Medulla oblongata (tissue), 1 donor: ENCODE measurements around the gene SNUPN.

Experiments used
- DNase-seq: peaks from one replicate; pipeline ENCODE4 v3.0.0-alpha.2; 2015; ENCODE audit errors: extremely low spot score

The SNUPN gene

DNA sequence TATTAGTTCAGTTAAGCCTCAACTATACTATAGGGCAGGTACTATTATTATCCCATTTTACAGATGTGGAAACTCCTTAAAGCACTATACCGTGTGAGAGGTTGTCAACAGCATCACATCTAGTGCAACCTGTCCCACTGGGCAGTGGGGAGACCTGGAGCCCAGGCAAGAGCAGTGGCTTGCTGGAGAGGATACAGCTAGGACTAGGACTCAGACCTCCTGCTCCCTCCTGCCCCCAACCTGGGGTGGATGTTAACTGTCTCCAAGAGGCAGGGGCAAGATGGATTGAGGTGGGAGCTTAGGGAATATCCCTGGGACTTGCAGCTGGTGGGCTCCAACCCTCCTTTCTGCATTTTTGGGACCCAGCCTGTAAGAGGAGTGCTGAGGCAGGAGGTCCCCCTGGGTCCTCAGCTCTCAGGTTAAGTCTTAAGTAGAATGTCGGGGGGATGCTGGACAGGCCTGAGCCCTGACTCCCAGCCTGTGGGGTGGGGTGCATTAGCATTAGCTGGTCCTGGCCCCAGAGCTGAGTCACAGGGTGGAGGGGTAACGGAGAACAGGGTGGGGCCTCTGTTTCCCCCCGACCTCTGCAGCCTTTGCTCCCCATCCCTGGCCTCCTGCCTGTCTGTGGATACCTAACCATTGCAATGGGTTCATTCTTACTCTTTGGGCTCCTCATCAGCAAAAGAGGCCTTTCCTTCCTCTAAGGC, 28.8 kb upstream of the SNUPN start:
- no peak for DNase-seq

DNA sequence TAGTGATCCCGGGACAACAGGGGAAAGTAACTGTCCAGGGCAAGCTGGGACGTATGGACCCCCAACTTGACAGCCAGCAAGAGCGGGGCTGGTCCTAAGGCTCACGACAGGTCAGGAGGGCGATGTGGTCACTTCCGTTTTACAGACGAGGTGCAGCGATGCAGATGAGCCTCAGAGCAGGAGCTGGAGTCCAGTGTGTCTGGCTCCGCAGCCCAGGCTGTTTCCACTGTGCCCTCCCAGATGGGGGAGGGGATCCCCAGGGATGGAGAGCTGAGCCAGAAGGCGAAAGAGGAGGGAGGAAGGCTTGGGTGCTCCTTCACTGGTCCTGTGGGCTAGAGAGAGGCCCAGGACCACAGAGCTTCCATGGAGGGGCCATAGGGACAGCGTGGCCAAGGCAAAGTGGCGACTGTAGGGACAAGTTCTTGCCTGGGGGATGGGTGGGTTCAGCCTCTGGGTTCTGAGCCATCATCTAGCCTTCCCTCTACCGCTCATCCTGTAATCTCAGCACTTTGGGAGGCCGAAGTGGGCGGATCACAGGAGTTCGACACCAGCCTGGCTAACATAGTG, 27.9 kb upstream of the SNUPN start:
- DNase-seq = no peak

DNA sequence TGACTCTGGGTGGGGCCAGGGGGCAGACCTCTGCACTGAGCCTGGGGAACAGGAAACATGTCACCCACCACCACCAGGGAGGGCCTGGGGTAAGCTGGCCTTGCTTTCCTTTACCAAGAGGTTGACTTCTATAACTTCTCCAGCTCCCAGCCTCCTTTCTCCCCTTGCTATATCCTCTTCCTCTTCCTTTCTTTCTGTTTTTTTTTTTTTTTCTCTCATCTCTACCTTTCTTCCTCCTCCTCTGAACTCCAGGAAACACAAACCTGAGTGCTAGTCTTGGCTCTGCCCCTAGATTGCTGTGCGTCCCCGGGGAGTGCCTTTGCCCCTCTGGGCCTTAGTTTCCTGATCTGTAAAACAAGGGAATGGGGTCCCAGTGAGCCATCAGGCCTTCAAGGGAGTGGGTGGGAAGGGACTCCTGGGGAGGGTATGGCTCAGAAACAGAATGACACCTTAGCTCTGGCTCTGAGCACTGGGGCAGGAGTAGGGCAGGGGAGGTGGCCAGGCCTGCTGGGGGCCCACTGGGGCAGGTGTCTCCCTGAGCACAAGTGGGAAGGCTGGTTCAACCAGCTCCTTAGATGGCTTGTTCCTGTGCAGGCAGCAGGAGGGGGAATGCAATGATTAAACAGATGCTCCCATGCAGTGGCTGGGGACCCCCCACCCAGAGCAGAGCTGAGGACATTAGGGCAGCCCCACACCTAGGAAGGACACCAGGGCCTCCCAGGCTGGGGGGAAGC, 26.5 kb upstream of the SNUPN start:
- DNase-seq = no peak

DNA sequence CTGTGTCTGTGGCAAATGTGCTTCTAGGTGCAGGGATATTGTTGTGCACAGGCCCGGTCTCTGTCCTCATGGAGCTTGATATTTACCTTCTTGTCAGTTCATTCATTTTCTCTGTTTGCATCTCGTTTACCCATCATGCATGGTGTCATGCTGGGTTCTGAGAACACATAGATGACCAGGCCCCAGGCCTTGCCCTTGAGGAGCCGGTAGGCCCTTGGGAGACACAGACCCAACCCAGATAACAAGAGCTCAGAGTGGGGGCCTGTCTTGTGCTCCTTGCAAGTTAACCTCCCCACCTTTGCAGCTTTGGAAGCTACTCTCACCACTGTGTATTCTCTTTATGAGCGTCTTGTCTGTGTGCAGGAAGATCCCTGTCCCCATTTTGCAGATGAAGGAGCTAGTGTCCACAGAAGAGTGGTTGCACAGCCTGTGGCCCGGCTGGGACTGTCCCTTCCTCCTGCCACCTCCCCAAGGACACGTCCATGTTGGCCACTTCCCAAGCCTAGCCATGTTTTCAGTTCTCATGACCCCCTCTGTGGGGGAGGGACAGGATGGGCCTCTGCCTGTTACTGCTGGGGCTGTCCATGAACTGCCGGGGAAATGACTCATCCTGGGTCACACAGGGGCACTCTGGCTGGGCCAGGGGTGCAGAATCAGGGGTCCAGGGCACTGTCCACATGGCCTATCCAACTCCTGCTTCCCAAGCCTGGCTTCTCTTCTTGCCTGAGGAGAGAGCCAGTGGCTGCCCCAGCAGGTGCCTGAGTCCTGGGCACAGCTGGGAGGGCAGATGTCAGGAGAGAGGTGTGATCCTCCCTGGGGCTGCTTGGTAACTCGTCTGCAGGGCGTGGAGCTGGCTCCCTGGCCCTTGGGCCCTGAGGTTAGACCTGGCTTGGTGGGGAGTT, 25.6 kb upstream of the SNUPN start:
- DNase-seq = no peak

DNA sequence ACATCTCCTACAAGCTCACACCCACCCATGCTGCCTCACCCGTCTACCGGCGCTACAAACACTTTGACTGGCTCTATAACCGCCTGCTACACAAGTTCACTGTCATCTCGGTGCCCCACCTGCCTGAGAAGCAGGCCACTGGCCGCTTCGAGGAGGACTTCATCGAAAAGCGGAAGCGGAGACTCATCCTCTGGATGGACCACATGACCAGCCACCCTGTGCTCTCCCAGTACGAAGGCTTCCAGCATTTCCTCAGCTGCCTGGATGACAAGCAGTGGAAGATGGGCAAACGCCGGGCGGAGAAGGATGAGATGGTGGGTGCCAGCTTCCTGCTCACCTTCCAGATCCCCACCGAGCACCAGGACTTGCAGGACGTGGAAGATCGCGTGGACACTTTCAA, 24.3 kb upstream of the SNUPN start:
- no peak for DNase-seq

DNA sequence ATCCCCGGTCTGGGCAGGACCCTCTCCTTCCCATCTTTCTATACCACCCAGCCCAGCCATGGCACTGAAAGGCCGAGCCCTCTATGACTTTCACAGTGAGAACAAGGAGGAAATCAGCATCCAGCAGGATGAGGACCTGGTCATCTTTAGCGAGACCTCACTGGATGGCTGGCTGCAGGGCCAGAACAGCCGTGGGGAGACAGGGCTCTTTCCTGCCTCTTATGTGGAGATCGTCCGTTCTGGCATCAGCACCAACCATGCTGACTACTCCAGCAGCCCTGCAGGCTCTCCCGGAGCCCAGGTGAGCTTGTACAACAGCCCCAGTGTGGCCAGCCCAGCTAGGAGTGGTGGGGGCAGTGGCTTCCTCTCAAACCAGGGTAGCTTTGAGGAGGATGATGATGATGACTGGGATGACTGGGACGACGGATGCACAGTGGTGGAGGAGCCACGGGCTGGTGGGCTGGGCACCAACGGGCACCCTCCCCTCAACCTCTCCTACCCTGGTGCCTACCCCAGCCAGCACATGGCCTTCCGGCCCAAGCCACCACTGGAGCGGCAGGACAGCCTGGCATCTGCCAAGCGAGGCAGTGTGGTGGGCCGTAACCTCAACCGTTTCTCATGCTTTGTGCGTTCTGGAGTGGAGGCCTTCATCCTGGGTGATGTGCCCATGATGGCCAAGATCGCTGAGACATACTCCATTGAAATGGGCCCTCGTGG, 23.7 kb upstream of the SNUPN start:
- DNase-seq = no peak

DNA sequence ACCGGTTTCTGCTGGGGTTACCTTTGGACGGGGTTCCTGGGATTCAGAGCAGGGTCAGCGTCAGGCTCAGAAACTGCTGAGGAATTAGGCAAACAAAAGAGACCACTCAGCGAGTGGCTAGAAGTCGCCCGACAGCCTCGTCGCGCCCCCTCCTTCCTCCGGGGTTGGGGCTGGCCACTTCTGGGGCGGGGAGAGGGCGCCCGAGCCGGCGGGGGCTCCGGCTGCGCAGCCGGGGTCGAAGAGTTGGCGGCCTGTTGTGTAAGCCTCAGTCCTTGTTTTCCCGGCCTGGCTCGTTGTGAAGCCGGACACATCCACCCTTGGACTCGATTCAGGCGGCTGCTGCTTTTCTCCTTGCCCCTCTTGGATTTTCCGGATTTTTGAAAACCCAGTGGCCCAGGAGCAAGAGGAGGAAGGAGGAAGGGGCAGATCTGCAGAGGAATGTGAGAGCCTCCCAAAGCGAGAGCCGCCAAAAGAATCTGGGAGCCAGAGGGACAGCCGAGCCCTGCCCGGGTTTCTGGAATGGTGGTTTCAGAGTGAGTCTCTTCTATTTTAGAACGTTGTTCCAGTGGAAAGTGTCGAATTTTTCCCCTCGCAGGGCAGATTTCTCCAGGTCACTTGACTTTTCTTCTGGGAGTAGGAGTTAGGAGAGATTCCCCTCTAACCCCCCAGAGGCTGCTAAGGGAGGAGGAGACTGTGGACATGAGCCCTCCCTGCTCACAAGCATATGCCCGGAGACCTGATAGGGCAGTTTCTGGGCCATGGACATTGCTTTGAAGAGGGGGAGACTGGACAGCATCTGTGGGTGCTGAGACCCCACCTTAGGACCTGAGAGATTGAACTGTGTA, 22.9 kb upstream of the SNUPN start:
- DNase-seq = peak; percentile 49

DNA sequence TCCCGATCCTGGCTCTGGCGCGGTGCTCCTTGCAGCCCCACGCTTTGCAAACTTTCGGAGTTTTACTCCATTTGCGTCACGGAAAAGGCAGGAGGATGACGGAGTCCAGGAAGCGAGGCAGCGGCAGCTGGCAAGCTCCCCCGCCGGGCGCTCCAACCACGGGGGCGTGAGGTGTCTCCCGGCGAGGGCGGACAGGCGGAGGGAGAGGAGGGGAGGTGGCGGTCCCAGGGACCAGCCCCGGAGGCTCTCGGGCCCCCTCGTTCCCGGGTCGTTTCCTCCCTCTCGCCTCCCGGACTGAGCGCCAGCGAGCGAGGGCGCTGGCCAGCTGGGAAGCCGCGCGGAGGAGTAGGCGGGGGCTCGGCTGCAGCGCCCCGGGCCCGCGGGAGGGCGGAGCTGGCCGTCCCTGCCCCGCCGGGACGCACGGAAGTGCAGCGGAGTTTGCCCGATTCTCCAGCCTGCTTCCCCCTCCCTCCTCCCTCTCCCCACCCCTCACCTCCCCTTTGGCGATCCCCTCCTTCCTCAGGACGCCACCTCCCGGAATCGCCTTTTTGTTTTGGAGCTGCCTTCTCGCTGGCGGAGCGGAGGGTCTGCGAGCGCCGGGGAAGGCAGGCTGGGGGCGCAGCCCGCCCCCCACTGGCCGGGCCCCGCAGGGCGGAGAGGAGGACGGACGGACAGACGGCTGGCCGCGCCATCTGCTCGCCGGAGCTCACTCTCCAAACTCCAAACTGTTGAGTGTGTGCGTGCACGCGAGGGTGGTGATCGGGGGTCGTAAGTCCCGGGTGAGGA, 22.0 kb upstream of the SNUPN start, which contains the start of gene SNX33:
TSS of gene SNX33 (plus strand) at position 543 of the 786 bp plus-strand sequence. CDS start 1,191 bp downstream, outside the sequence.
- DNase-seq = peak; percentile 64

DNA sequence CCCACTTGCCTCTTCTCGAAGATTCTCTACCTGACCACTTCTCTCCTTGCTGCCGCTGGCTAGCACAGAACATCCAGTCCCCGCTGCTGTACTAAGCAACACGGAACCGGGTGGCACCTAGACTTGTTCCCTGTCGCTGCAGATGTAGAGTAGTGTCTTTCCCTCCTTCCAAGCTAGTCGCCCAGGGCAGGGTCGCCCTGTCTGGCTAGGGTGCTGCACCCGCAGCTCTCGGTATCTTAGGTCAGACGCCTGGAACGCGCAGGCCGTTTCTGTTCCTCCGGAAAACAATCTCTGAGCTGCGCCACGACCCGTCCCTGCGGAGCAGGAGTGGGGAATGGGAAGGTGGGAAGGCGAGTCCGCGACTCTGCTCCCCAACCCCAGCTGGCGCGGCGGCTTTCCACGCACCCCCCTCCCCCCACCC, 21.4 kb upstream of the SNUPN start:
- DNase-seq = peak; percentile 26

DNA sequence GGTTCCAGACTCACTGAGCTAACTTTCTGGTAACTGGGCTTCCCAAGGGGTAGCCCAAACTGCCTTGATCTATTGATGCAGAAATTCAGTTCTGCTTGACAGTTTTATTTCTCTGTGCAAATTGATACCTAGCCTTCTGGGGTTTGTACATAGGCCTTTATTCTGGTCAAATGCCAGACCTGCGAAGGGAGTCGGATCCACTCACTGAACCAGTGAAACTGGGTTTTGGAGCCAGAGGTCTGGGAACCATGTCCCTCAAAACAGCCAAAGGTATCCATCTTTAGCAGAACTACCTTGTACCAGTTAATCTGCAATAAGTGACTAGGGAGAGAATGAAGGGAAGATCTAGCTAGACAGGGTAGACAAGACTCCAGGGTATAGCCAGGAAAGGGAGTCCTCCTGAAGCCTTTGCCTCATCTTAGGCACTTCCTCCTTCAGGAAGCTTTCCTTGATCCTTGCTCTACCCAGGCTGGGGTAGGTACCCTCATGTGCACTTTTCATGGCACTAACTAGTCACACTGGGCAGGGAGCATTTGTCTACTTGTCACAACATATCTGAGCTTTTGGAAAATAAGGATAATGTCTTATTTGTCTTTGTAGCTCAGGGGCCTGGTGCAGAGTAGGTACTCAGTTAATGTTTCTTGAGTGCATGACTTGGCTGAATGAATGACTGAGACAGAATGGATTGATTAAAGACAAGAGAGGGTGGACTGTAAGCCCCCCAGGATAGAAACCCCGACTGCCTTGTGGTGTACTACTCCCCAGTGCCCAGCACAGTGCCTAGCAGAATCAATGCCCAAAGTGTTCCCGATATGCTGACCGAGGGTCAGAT, 20.8 kb upstream of the SNUPN start:
- DNase-seq = no peak

DNA sequence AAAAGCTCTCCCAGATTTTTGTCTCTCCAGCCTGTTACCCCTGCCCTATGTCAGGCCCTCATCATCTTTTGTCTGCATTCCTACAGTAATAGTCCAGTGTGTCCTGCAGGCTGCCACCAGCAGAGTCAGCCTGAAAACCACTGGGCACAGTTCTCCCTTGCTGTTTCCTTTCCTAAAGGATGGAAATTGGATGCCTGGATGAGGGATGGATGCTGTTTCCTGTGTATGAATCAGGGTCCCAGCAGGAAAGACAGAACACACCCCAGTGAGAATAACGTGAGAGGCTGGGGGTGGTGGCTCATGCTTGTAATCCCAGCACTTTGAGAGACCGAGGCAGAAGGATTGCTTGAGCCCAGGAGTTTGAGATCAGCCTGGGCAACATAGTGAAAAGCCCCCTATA, 18.9 kb upstream of the SNUPN start:
- DNase-seq = no peak

DNA sequence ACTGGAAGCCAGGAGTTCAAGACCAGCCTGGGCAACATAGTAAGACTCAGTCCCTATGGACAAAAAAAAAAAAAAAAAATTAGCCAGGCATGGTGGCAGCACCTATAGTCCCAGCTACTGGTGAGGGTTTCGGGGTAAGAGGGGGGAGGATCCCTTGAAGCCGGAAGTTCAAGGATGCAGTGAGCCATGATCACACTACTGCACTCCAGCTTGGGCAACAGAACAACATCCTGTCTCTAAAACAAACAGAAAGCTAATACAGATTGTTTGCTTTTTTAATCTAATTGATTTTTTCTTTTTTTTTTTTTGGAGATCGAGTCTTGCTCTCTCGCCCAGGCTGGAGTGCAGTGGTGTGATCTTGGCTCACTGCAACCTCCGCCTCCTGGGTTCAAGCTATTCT, 16.1 kb upstream of the SNUPN start:
- no peak for DNase-seq

DNA sequence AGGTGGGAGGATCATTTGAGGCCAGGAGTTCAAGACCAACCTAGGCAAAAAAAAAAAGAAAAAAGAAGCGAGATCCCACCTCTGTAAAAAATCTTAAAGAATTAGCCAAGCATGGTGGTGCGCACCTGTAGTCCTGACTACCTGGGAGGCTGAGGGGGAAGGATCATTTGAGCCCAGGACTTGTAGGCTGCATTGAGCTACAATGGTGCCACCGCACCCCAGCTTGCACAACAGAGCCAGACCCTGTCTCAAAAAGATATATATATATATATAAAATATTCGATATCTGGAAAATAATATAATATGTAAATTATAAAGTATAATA, 15.6 kb upstream of the SNUPN start:
- no peak for DNase-seq

DNA sequence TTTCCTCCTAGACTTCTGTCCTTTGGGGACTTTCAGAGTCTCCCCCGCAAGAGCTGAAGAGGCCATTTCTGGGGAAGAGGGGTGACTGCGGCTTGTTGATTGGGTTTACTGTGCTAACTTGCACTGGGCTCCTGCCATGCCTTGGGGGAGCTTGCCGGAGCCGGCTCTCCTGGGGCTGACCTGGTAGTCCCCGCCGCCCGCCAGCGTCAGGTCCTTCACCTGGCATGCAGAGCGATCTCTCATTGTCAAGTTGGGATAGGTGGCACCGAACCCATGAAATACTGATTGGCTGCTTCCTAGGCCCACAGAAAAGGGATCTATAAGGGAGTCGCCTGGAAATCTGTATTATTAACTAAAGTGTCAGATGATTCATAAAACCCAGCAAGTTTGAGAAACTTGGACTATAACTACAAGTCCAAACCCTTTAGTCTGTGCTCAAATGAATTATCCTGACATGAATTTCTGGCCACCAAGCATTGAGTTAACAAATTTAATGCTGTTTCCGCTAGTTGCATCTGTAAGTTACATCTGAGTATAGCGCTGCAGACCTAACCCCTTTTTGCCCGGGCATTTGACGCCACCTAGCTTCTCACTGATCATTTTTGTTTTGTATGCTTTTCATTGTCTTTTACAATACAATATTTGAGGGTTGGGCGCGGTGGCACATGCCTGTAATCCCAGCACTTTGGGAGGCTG, 15.1 kb upstream of the SNUPN start:
- DNase-seq = peak; percentile 37

DNA sequence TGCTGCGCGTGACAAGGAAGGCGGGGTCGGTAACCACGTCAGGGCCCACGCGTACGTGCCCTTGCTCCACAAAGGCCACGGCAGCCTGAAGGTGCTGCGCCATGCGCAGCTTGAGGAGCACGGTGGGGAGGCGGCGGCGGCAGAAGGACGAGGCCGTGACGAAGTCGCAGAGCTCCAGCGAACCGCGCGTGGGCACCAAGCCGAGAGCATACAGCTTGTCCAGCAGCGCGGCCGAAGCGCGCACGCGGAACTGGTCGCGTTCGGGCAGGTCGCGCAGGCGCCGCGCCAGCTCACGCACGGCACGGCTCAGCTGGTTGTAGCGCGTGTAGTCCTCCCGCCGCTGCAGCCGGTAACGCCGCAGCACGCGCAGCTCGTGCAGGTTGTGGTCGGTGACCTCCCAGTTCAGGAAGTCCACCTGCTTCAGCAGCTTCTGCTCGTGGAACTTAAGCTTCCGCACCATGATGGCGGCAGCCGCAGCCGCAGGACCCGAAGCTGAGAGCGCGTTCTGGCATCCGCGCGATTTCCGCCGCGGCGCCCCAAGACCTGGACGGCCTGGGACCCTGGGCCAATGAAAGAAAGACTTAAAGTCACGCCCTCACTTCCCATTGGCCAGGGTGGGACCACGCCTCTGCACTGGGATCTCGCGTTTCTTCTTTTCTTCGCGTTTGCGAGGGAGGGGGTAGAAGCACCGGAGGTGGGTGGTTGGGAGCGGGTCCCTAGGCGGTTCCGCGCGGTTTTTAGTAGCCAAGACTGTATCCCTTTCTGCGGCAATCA, 14.4 kb upstream of the SNUPN start, which contains the start of gene IMP3:
TSS of gene IMP3 (minus strand) at position 516 of the 774 bp plus-strand sequence. CDS start at position 460, 56 bp downstream.
- peak; percentile 99 for DNase-seq

DNA sequence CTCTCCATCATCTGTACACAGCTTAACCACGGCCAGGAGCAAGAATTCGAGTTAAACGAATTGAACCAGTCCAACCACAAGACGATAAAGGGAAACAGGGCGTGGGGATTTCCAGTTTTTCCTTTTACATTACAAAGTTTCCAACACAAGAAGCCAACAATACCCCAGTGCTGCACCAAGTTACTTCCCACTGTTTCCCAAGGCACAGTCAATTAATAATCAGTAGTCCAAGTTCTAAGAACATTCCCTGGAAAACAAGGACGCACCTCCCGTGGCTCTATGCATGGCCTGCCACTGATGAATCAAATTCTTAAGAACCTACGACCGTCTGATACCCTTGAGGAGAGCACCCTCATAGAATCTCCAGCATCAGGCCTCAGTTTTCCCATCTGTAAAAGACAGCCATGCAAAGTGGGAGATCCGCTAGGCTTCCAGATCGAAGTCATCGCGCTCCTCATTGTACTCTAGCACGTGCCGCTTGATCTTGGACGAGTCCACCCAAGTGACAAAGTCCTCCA, 13.7 kb upstream of the SNUPN start:
- no peak for DNase-seq
